Activated CD4-positive, alpha-beta T cell treated with anti-CD3 and anti-CD28 coated beads for 36 hours (primary cell): Measurements from ENCODE around the gene SOAT1. TPM values are rescaled to one million over a fixed set of nuclear protein-coding genes. Genes with fewer than 3 reads are reported as not detected.

Experiments
- ATAC-seq: fragments of 200-7000 bp; cut with Tn5 transposase; one replicate; pipeline ENCODE4 v1.10.0; 2021; ENCODE audit warnings: mild to moderate bottlenecking, moderate library complexity
- CTCF ChIA-PET: fragments of 350-600 bp; sonication (Branson Sonifier 250); formaldehyde crosslinking; loops from one replicate; lab custom pipeline; 2021; ENCODE audit warnings: antibody characterized with exemption; lab: Charles Lee
- POLR2A ChIA-PET: fragments of 350-600 bp; sonication (Branson Sonifier 250); formaldehyde crosslinking; loops from one replicate; lab custom pipeline; 2021; ENCODE audit warnings: antibody characterized with exemption, inconsistent platforms; lab: Charles Lee
- DNase-seq: peaks from one replicate; pipeline ENCODE4 v3.0.0-alpha.2; 2020
- H3K27ac Mint-ChIP-seq: one replicate; pipeline ENCODE4 v1.8.0; 2021; ENCODE audit warnings: mixed read lengths
- H3K27me3 Mint-ChIP-seq: one replicate; pipeline ENCODE4 v1.8.0; 2021; ENCODE audit warnings: mixed read lengths
- H3K36me3 Mint-ChIP-seq: one replicate; pipeline ENCODE4 v1.8.0; 2021; ENCODE audit warnings: low read depth, mixed read lengths
- H3K4me1 Mint-ChIP-seq: one replicate; pipeline ENCODE4 v1.8.0; 2021; ENCODE audit warnings: mixed read lengths
- H3K4me3 Mint-ChIP-seq: one replicate; pipeline ENCODE4 v1.8.0; 2021; ENCODE audit warnings: mild to moderate bottlenecking, moderate library complexity, mixed read lengths
- H3K9me3 Mint-ChIP-seq: one replicate; pipeline ENCODE4 v1.8.0; 2021; ENCODE audit warnings: low read depth, mixed read lengths
- intact Hi-C, 2 experiments: fragments of 100-400 bp; cut with DNase I in 1 of 2; cut with micrococcal nuclease in 1 of 2; formaldehyde crosslinking; loops; one replicate each; pipeline versions ENCODE4 v1.14.2 to v1.15.1; 2022 to 2024; cut with DNase I, micrococcal nuclease
- total RNA-seq, 2 experiments: library from RNA; stranded (reverse); gene quantifications; one replicate each; pipeline ENCODE4 v1.2.3, GENCODE V29; 2021

The SOAT1 gene
- total RNA-seq, 2 experiments from 2014 or later = 49.8 to 52.0 TPM

GRCh38 chr1:179327196-179327595 lies 33.6 kb downstream of the SOAT1 start:
- no peak for ATAC-seq
- Mint-ChIP-seq H3K4me3 (no peak overlapping the region), H3K27me3 (no peaks in the 10 kb centered on the region), H3K9me3 (no peaks in the 10 kb centered on the region), H3K27ac (no peak overlapping the region), H3K36me3 (peaks cover 41% of the 10 kb centered on the region), H3K4me1 (peaks cover 10% of the 10 kb centered on the region)
- ChIA-PET CTCF (interaction anchor here (1.8 kb wide), 1 partner anchor 207 kb away, joined by 6 read pairs; no protein-coding TSS in a partner anchor), POLR2A (no interaction called here)
- DNase-seq = no peak
- intact Hi-C loops = no loop called here

GRCh38 chr1:179327679-179328078 lies 34.1 kb downstream of the SOAT1 start:
- H3K36me3 Mint-ChIP-seq = peaks cover 39% of the 10 kb centered on the region
- no peak overlapping the region for H3K4me3 Mint-ChIP-seq
- CTCF ChIA-PET = interaction anchor here (1.0 to 1.8 kb wide), 2 partner anchors 102 to 207 kb away, joined by 3 to 6 read pairs; no protein-coding TSS in a partner anchor
- intact Hi-C loops = no loop called here
- no peak for DNase-seq
- H3K27me3 Mint-ChIP-seq = no peaks in the 10 kb centered on the region
- H3K4me1 Mint-ChIP-seq = peaks cover 9% of the 10 kb centered on the region
- no peak overlapping the region for H3K27ac Mint-ChIP-seq
- POLR2A ChIA-PET = no interaction called here
- ATAC-seq = no peak
- H3K9me3 Mint-ChIP-seq = no peaks in the 10 kb centered on the region

GRCh38 chr1:179329862-179330261 lies 36.3 kb downstream of the SOAT1 start:
- CTCF ChIA-PET = no interaction called here
- Mint-ChIP-seq H3K4me3 (no peak overlapping the region), H3K27me3 (no peaks in the 10 kb centered on the region), H3K4me1 (peaks cover 11% of the 10 kb centered on the region), H3K36me3 (peaks cover 31% of the 10 kb centered on the region), H3K9me3 (no peaks in the 10 kb centered on the region), H3K27ac (no peak overlapping the region)
- no peak for DNase-seq
- POLR2A ChIA-PET = no interaction called here
- ATAC-seq = no peak
- intact Hi-C loops = no loop called here

- no peaks in the 10 kb centered on the region for H3K27me3 Mint-ChIP-seq
- H3K4me1 Mint-ChIP-seq = peaks cover 11% of the 10 kb centered on the region
- ATAC-seq (peak; percentile 66), DNase-seq (no peak)
- ChIA-PET CTCF (interaction anchor here (0.7 to 0.9 kb wide), 2 partner anchors 18 to 48 kb away, joined by 3 read pairs; no protein-coding TSS in a partner anchor), POLR2A (interaction anchor here (0.6 kb wide), 1 partner anchor 1724 kb away, joined by 4 read pairs; no protein-coding TSS in a partner anchor)
- H3K4me3 Mint-ChIP-seq = no peak overlapping the region
- H3K9me3 Mint-ChIP-seq = no peaks in the 10 kb centered on the region
- H3K27ac Mint-ChIP-seq = no peak overlapping the region
- intact Hi-C loops = no loop called here
- H3K36me3 Mint-ChIP-seq = peaks cover 26% of the 10 kb centered on the region
Observed at GRCh38 chr1:179334440-179334839, 40.8 kb downstream of the SOAT1 start.

- CTCF ChIA-PET = no interaction called here
- DNase-seq = no peak
- ATAC-seq = no peak
- peaks cover 20% of the 10 kb centered on the region for H3K36me3 Mint-ChIP-seq
- no peaks in the 10 kb centered on the region for H3K9me3 Mint-ChIP-seq
- H3K4me1 Mint-ChIP-seq = peaks cover 8% of the 10 kb centered on the region
- no peaks in the 10 kb centered on the region for H3K27me3 Mint-ChIP-seq
- peak overlapping the region; percentile 24 for H3K27ac Mint-ChIP-seq
- intact Hi-C loops = no loop called here
- H3K4me3 Mint-ChIP-seq = no peak overlapping the region
- POLR2A ChIA-PET = no interaction called here
Observed at GRCh38 chr1:179337288-179337687, 43.7 kb downstream of the SOAT1 start.

- ATAC-seq (no peak), DNase-seq (no peak)
- Mint-ChIP-seq H3K27ac (no peak overlapping the region), H3K9me3 (no peaks in the 10 kb centered on the region), H3K27me3 (no peaks in the 10 kb centered on the region), H3K4me3 (no peak overlapping the region), H3K4me1 (peaks cover 6% of the 10 kb centered on the region), H3K36me3 (peaks cover 25% of the 10 kb centered on the region)
- ChIA-PET POLR2A (no interaction called here), CTCF (no interaction called here)
- intact Hi-C loops = no loop called here
Observed at GRCh38 chr1:179337942-179338560, 44.5 kb downstream of the SOAT1 start.

GRCh38 chr1:179340918-179341317 lies 47.3 kb downstream of the SOAT1 start:
- no peaks in the 10 kb centered on the region for H3K4me1 Mint-ChIP-seq
- intact Hi-C loops = no loop called here
- H3K27ac Mint-ChIP-seq = no peak overlapping the region
- H3K36me3 Mint-ChIP-seq = peaks cover 25% of the 10 kb centered on the region
- DNase-seq = no peak
- POLR2A ChIA-PET = no interaction called here
- no peak for ATAC-seq
- CTCF ChIA-PET = interaction anchor here (0.7 to 1.0 kb wide), 3 partner anchors 17 to 78 kb away, joined by 3 to 4 read pairs (median 4); no protein-coding TSS in a partner anchor
- H3K9me3 Mint-ChIP-seq = no peaks in the 10 kb centered on the region
- no peaks in the 10 kb centered on the region for H3K27me3 Mint-ChIP-seq
- H3K4me3 Mint-ChIP-seq = no peak overlapping the region

GRCh38 chr1:179341943-179342547 lies 48.4 kb downstream of the SOAT1 start:
- H3K9me3 Mint-ChIP-seq = no peaks in the 10 kb centered on the region
- H3K27me3 Mint-ChIP-seq = no peaks in the 10 kb centered on the region
- ChIA-PET CTCF (no interaction called here), POLR2A (no interaction called here)
- intact Hi-C loops = no loop called here
- ATAC-seq (no peak), DNase-seq (no peak)
- peaks cover 28% of the 10 kb centered on the region for H3K36me3 Mint-ChIP-seq
- no peaks in the 10 kb centered on the region for H3K4me1 Mint-ChIP-seq
- no peak overlapping the region for H3K4me3 Mint-ChIP-seq
- H3K27ac Mint-ChIP-seq = no peak overlapping the region

GRCh38 chr1:179342740-179343404 lies 49.3 kb downstream of the SOAT1 start:
- no peaks in the 10 kb centered on the region for H3K27me3 Mint-ChIP-seq
- H3K27ac Mint-ChIP-seq = no peak overlapping the region
- ChIA-PET POLR2A (no interaction called here), CTCF (no interaction called here)
- no peak for ATAC-seq
- H3K36me3 Mint-ChIP-seq = peaks cover 28% of the 10 kb centered on the region
- H3K4me1 Mint-ChIP-seq = no peaks in the 10 kb centered on the region
- no peak overlapping the region for H3K4me3 Mint-ChIP-seq
- H3K9me3 Mint-ChIP-seq = no peaks in the 10 kb centered on the region
- DNase-seq = no peak
- intact Hi-C loops = no loop called here

- H3K27me3 Mint-ChIP-seq = no peaks in the 10 kb centered on the region
- ChIA-PET CTCF (interaction anchor here (1.5 kb wide), 1 partner anchor 14 kb away, joined by 5 read pairs; the partner anchor contains the start of gene AXDND1), POLR2A (no interaction called here)
- peaks cover 13% of the 10 kb centered on the region for H3K4me1 Mint-ChIP-seq
- no peak for DNase-seq
- H3K36me3 Mint-ChIP-seq = peaks cover 40% of the 10 kb centered on the region
- H3K4me3 Mint-ChIP-seq = no peak overlapping the region
- intact Hi-C loops = loop anchor here in 1 of 2 experiments (10.0 kb wide), 1 partner anchor 576 kb away; no protein-coding TSS in a partner anchor
- H3K9me3 Mint-ChIP-seq = no peaks in the 10 kb centered on the region
- peak; percentile 68 for ATAC-seq
- H3K27ac Mint-ChIP-seq = peak overlapping the region; percentile 68
Observed at GRCh38 chr1:179351281-179351680, 57.7 kb downstream of the SOAT1 start.

- no peak overlapping the region for H3K27ac Mint-ChIP-seq
- DNase-seq (no peak), ATAC-seq (no peak)
- peaks cover 38% of the 10 kb centered on the region for H3K36me3 Mint-ChIP-seq
- intact Hi-C loops = loop anchor here in 1 of 2 experiments (10.0 kb wide), 1 partner anchor 577 kb away; no protein-coding TSS in a partner anchor
- ChIA-PET POLR2A (no interaction called here), CTCF (interaction anchor here (0.6 to 1.5 kb wide), 2 partner anchors 13 to 944 kb away, joined by 3 to 5 read pairs; partner anchors contain the start of gene AXDND1)
- peaks cover 13% of the 10 kb centered on the region for H3K4me1 Mint-ChIP-seq
- H3K27me3 Mint-ChIP-seq = no peaks in the 10 kb centered on the region
- no peak overlapping the region for H3K4me3 Mint-ChIP-seq
- no peaks in the 10 kb centered on the region for H3K9me3 Mint-ChIP-seq
Observed at GRCh38 chr1:179352236-179352635, 58.6 kb downstream of the SOAT1 start.
